Psoas muscle (tissue), 8 donors: ENCODE measurements around the gene ZNF518B. TPM values are rescaled to one million over a fixed set of nuclear protein-coding genes. Genes with fewer than 3 reads are reported as not detected.
"Not testable (repeated sequence)": the region's sequence is repeated elsewhere in the genome, so short reads cannot be mapped to it uniquely, and the experiment has no call there.

Source experiments
- ATAC-seq, 4 donors: fragments of 200-7000 bp; cut with Tn5 transposase; one replicate each; pipeline ENCODE4 v1.9.1; 2020; ENCODE audit warnings: moderate library complexity in 3 of 4, mild to moderate bottlenecking in 2 of 4
- DNase-seq, 2 donors: peaks; one replicate each; pipeline ENCODE4 v3.0.0-alpha.2; 2020
- H3K27ac ChIP-seq: fragments of 200-600 bp; one replicate; pipeline ENCODE4 v1.8.0; 2022
- H3K27me3 ChIP-seq, 3 donors: fragments of 200-600 bp in 1 of 3; one replicate each; pipeline versions ENCODE4 v1.6.1 to v1.8.0; 2013 to 2022; ENCODE audit warnings: low read length in 2 of 3, mild to moderate bottlenecking in 2 of 3, moderate library complexity in 1 of 3; ENCODE audit not compliant: insufficient read depth in 3 of 3
- H3K36me3 ChIP-seq, 2 donors: fragments of 200-600 bp in 1 of 2; one replicate each; pipeline versions ENCODE4 v1.6.1 to v1.8.0; 2013 to 2022; ENCODE audit warnings: low read depth in 1 of 2, mild to moderate bottlenecking in 1 of 2, moderate library complexity in 1 of 2; ENCODE audit not compliant: insufficient read depth in 1 of 2
- H3K4me1 ChIP-seq: fragments of 200-600 bp; one replicate; pipeline ENCODE4 v1.8.0; 2022
- H3K4me3 ChIP-seq: fragments of 200-600 bp; one replicate; pipeline ENCODE4 v1.8.0; 2022; ENCODE audit warnings: mild to moderate bottlenecking
- H3K9me3 ChIP-seq: fragments of 200-600 bp; one replicate; pipeline ENCODE4 v1.8.0; 2022
- CTCF ChIP-seq: fragments of 200-600 bp; IDR thresholded peaks from one replicate; pipeline ENCODE4 v1.8.0; 2022; ENCODE audit warnings: antibody characterized with exemption
- WGBS, 3 donors: extraction: QIAGEN DNeasy Blood & Tissue Kit; methylation state at CpG; one replicate each; pipeline versions ENCODE4 v1.1.6 to v1.1.7; 2013; 5-methylcytosine and 5-hydroxymethylcytosine counted together
- intact Hi-C, 2 donors: fragments of 100-400 bp; cut with DNase I; formaldehyde crosslinking; loops; one replicate each; pipeline versions ENCODE4 v1.11.0 to v1.14.2; 2022
- polyA plus RNA-seq, 3 donors: library from polyadenylated mRNA; stranded (reverse); fragments of 200-250 nt; gene quantifications; one replicate each; pipeline ENCODE4 v1.2.3, GENCODE V29; 2013
- total RNA-seq, 4 donors: library from RNA; stranded (reverse); fragmentation: NEBNext Ultra II Directional in 2 of 4; extraction: Animal tissue kit (Norgen Biotek cat#: 25700) in 2 of 4; gene quantifications; one replicate each; pipeline versions ENCODE4 v1.2.1 to v1.2.4, GENCODE V29; 2021 to 2023
- donor health status: healthy with polysubstance abuse.
- donor health status: DM: no; HTN: no; CAD: no; lungs with moderate emphysema.
- donor health status: Bipolar disorder and iron deficiency.
- donor health status: healthy.
- donor health status: DM: yes; HTN: yes; CAD: no.
- donor health status: DM: no; HTN: no; CAD: no.
- donor health status: DM: no; HTN: no; CAD: no.
- donor health status: DM: yes; HTN: yes; CAD: no.

Gene ZNF518B
- total and polyA plus RNA-seq, 7 donors, result 4.5 to 17.3 (median 16.3) TPM

- no peak overlapping the region for H3K4me3 ChIP-seq
- ATAC-seq (no peak), DNase-seq (no peak)
- intact Hi-C loops, result no loop called here
- H3K27ac ChIP-seq, result no peak overlapping the region
- no peaks in the 10 kb centered on the region for H3K27me3 ChIP-seq
- peaks cover 11 to 35% of the 10 kb centered on the region in 2 donors for H3K36me3 ChIP-seq
- peaks cover 6% of the 10 kb centered on the region for H3K9me3 ChIP-seq
- no peak for TF ChIP-seq CTCF
- 98 to 99% (median 98%) methylated on average over 5 of the region's 5 CpGs for WGBS, 3 donors
- no peaks in the 10 kb centered on the region for H3K4me1 ChIP-seq
Measured at GRCh38 chr4:10442976-10443375, 14.2 kb downstream of the ZNF518B start.

- TF ChIP-seq CTCF, result no peak
- Histone ChIP-seq H3K27ac (no peak overlapping the region), H3K27me3 (no peaks in the 10 kb centered on the region), H3K4me1 (no peaks in the 10 kb centered on the region), H3K9me3 (peaks cover 5% of the 10 kb centered on the region), H3K36me3 (peaks cover 8 to 32% of the 10 kb centered on the region in 2 donors), H3K4me3 (no peak overlapping the region)
- ATAC-seq, result no peak
- 82 to 93% (median 87%) methylated on average over 4 of the region's 4 CpGs for WGBS, 3 donors
- intact Hi-C loops, result no loop called here
- DNase-seq, result no peak
Measured at GRCh38 chr4:10441512-10441911, 15.7 kb downstream of the ZNF518B start.

GRCh38 chr4:10438924-10439323 is 18.3 kb downstream of the ZNF518B start:
- DNase-seq (no peak), ATAC-seq (no peak)
- peaks cover 0 to 6% of the 10 kb centered on the region in 2 donors for H3K36me3 ChIP-seq
- H3K27me3 ChIP-seq, result no peaks in the 10 kb centered on the region
- no peak for TF ChIP-seq CTCF
- intact Hi-C loops, result no loop called here
- H3K4me3 ChIP-seq, result no peak overlapping the region
- WGBS, 3 donors, result 66 to 82% (median 80%) methylated on average over 1 of the region's 1 CpG
- H3K27ac ChIP-seq, result no peak overlapping the region
- H3K9me3 ChIP-seq, result peaks cover 5% of the 10 kb centered on the region
- no peaks in the 10 kb centered on the region for H3K4me1 ChIP-seq

GRCh38 chr4:10437735-10438134 is 19.5 kb downstream of the ZNF518B start:
- DNase-seq (no peak), ATAC-seq (no peak)
- Histone ChIP-seq H3K27me3 (no peaks in the 10 kb centered on the region), H3K36me3 (no peaks in the 10 kb centered on the region), H3K4me1 (no peaks in the 10 kb centered on the region), H3K9me3 (peaks cover 3% of the 10 kb centered on the region), H3K27ac (no peak overlapping the region), H3K4me3 (no peak overlapping the region)
- no peak for TF ChIP-seq CTCF
- intact Hi-C loops, result no loop called here
- WGBS, 3 donors, result 82 to 90% (median 84%) methylated on average over 1 of the region's 1 CpG

- ATAC-seq, H3K4me3 ChIP-seq, intact Hi-C loops, H3K27ac ChIP-seq, H3K4me1 ChIP-seq, H3K36me3 ChIP-seq, H3K9me3 ChIP-seq, DNase-seq, H3K27me3 ChIP-seq: not testable (repeated sequence)
- WGBS, 3 donors, result 74 to 77% (median 76%) methylated on average over 8 of the region's 8 CpGs
Measured at GRCh38 chr4:10427680-10428079, 29.5 kb downstream of the ZNF518B start.
